Measurements from ENCODE around the gene AASDH. TPM values are rescaled to one million over a fixed set of nuclear protein-coding genes. Genes with fewer than 3 reads are reported as not detected.

Gene AASDH
- total and polyA plus RNA-seq, 2 of the 13 experiments (the other 11 are each of a cell fraction or from before 2014, with no cell fraction given): 12.6 to 14.1 TPM

- CTCF ChIA-PET (ENCODE audit: low intra/inter-chr PET ratio, low total read pairs): no interaction called here
- 97% methylated on average over 3 of the region's 3 CpGs for WGBS (ENCODE audit: low lambda C conversion rate)
- H3K4me1 ChIP-seq (ENCODE audit: insufficient read depth, low read length): no peaks in the 10 kb centered on the region
- H3K27me3 ChIP-seq (ENCODE audit: control insufficient read depth in 1 of 2, insufficient read depth in 2 of 2, low read length in 2 of 2): no peaks in the 10 kb centered on the region; a peak in 1 of 5 replicates
- DNase-seq (ENCODE audit: low spot score) (no peak), ATAC-seq (no peak), FAIRE-seq (no peak)
- H3K4me2 ChIP-seq (ENCODE audit: low read depth, low read length): no peak overlapping the region
- H4K20me1 ChIP-seq (ENCODE audit: insufficient read depth, low read length): no peaks in the 10 kb centered on the region
- peaks cover 0 to 15% of the 10 kb centered on the region in 2 experiments; a peak in 1 of 5 replicates for H3K36me3 ChIP-seq (replicated peaks in 1 of 2; ENCODE audit: control insufficient read depth in 1 of 2, insufficient read depth in 2 of 2, low read length in 2 of 2)
- intact Hi-C loops (cut with micrococcal nuclease; ENCODE audit: unreplicated experiment) (no loop called here), in situ Hi-C loops (cut with HindIII; ENCODE audit: extremely low pct_ligation_motif_present, low pct_unique_long_range_greater_than_20kb) (no loop called here)
- no peak overlapping the region for H3K9ac ChIP-seq (ENCODE audit: insufficient read depth, low read depth, low read length)
- H3K4me3 ChIP-seq (replicated peaks in 1 of 3; ENCODE audit: insufficient read depth in 1 of 3, low read depth in 2 of 3, low read length in 3 of 3): no peak overlapping the region
- no peaks in the 10 kb centered on the region for H3K9me3 ChIP-seq (ENCODE audit: low read length)
- POLR2A ChIA-PET: no interaction called here
- TF ChIP-seq ZNF3 (CRISPR knock-in tag; IDR thresholded peaks at IDR 0.05) (no peak), JUN (CRISPR knock-in tag; IDR thresholded peaks at IDR 0.05) (no peak), TAF15 (IDR thresholded peaks at IDR 0.05; ENCODE audit: low read depth, low read length, poor library complexity, severe bottlenecking) (no peak), TFDP2 (CRISPR knock-in tag; IDR thresholded peaks at IDR 0.05) (no peak), ARID2 (CRISPR knock-in tag; IDR thresholded peaks at IDR 0.05; ENCODE audit: borderline replicate concordance) (no peak)
- H3K27ac ChIP-seq (ENCODE audit: extremely low read length, insufficient read depth, low read length): no peak overlapping the region
- H2AFZ ChIP-seq (ENCODE audit: low read length): no peak overlapping the region
- no peaks in the 10 kb centered on the region for H3K79me2 ChIP-seq (ENCODE audit: insufficient read depth, low read length)
- BruUV-seq (replicated peaks): no TSS peak
These were observed 38.7 kb downstream of the AASDH start for GRCh38 chr4:56348576-56348975.

GRCh38 chr4:56345458-56345857 lies 41.8 kb downstream of the AASDH start:
- no TSS peak for BruUV-seq (replicated peaks)
- Histone ChIP-seq H3K9me3 (ENCODE audit: low read length) (no peaks in the 10 kb centered on the region), H3K4me2 (ENCODE audit: low read depth, low read length) (no peak overlapping the region), H3K27me3 (ENCODE audit: control insufficient read depth in 1 of 2, insufficient read depth in 2 of 2, low read length in 2 of 2) (no peaks in the 10 kb centered on the region; a peak in 1 of 5 replicates), H3K79me2 (ENCODE audit: insufficient read depth, low read length) (no peaks in the 10 kb centered on the region), H3K4me1 (ENCODE audit: insufficient read depth, low read length) (no peaks in the 10 kb centered on the region), H3K36me3 (replicated peaks in 1 of 2; ENCODE audit: control insufficient read depth in 1 of 2, insufficient read depth in 2 of 2, low read length in 2 of 2) (peaks cover 0 to 15% of the 10 kb centered on the region in 2 experiments; a peak in 1 of 5 replicates), H3K4me3 (replicated peaks in 1 of 3; ENCODE audit: insufficient read depth in 1 of 3, low read depth in 2 of 3, low read length in 3 of 3) (no peak overlapping the region), H2AFZ (ENCODE audit: low read length) (no peak overlapping the region), H4K20me1 (ENCODE audit: insufficient read depth, low read length) (no peaks in the 10 kb centered on the region), H3K27ac (ENCODE audit: extremely low read length, insufficient read depth, low read length) (no peak overlapping the region), H3K9ac (ENCODE audit: insufficient read depth, low read depth, low read length) (no peak overlapping the region)
- in situ Hi-C loops (cut with HindIII; ENCODE audit: extremely low pct_ligation_motif_present, low pct_unique_long_range_greater_than_20kb) (no loop called here), intact Hi-C loops (cut with micrococcal nuclease; ENCODE audit: unreplicated experiment) (no loop called here)
- FAIRE-seq: no peak
- WGBS (ENCODE audit: low lambda C conversion rate): 90% methylated on average over 4 of the region's 4 CpGs
- no peak for ATAC-seq
- POLR2A ChIA-PET: no interaction called here
- TF ChIP-seq HINFP (CRISPR knock-in tag; IDR thresholded peaks at IDR 0.05; ENCODE audit: low read depth): no peak
- TF ChIP-seq SIN3B (IDR thresholded peaks at IDR 0.05; ENCODE audit: low read length): no peak
- TF ChIP-seq ZNF780A (CRISPR knock-in tag; IDR thresholded peaks at IDR 0.05): no peak
- no peak for DNase-seq (ENCODE audit: low spot score)
- CTCF ChIA-PET (ENCODE audit: low intra/inter-chr PET ratio, low total read pairs): no interaction called here

Measured in HepG2 (cell line).